ENCODE results near the gene LAG3.

Gene LAG3

DNA sequence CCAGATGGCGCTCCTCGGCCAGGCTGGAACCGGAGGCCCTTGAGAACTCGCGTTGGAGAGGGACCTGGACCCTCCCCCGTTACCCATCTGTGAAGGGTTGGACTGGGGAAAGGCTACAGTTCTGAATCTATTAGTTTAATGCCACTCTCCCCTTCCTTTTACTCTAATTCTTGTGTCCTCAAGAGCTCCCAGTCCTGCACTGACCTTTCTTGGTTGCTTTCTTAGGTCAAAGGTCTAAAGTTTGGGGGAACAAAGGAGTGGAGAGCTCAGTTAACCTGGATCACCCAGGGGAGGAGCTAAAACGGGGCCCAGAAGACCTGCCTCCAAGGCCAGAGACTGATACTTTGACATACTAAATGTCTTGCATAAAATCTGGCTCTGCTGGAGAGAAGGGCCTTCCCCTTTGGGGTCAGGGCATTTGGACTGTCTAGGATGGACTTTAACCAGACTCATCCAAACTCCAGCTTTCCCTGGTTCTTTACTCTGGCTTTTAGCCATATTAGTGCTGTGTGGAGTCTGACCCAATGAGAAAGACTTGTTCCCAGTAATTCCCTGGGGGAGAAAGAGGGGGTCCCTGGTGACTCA is 18.5 kb upstream of the LAG3 start:
- Histone ChIP-seq H3K4me3 (no peak overlapping the region), H3K27ac (peak overlapping the region; percentile 95 to 97)
- TF ChIP-seq, protein P1, sequence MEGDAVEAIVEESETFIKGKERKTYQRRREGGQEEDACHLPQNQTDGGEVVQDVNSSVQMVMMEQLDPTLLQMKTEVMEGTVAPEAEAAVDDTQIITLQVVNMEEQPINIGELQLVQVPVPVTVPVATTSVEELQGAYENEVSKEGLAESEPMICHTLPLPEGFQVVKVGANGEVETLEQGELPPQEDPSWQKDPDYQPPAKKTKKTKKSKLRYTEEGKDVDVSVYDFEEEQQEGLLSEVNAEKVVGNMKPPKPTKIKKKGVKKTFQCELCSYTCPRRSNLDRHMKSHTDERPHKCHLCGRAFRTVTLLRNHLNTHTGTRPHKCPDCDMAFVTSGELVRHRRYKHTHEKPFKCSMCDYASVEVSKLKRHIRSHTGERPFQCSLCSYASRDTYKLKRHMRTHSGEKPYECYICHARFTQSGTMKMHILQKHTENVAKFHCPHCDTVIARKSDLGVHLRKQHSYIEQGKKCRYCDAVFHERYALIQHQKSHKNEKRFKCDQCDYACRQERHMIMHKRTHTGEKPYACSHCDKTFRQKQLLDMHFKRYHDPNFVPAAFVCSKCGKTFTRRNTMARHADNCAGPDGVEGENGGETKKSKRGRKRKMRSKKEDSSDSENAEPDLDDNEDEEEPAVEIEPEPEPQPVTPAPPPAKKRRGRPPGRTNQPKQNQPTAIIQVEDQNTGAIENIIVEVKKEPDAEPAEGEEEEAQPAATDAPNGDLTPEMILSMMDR (IDR thresholded peaks at IDR 0.05): peak; percentile 99
- no peak for DNase-seq (ENCODE audit: low spot score)

DNA sequence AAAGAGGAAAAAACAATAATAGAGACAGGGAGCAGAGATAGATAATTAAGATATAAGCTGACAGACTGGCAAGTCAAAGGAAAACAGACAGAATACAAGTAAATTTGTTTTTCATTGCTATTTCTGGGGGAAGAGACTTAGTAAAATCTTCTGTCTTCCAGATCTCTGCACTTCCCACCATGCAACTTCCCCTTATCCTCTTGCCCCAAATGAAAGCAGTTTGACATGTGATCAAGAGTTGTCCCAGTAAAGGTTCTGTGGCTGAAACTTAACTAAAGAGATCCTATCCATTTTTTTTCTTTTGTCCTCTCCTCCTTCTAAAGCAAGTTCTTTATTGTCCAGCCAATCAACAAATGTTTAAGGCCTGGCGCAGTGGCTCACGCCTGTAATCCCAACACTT is 17.9 kb upstream of the LAG3 start:
- TF ChIP-seq, protein P1 (IDR thresholded peaks at IDR 0.05): no peak
- DNase-seq (ENCODE audit: low spot score): no peak
- Histone ChIP-seq H3K4me3 (no peak overlapping the region), H3K27ac (peak overlapping the region in 1 of 2 donors; percentile 18)

DNA sequence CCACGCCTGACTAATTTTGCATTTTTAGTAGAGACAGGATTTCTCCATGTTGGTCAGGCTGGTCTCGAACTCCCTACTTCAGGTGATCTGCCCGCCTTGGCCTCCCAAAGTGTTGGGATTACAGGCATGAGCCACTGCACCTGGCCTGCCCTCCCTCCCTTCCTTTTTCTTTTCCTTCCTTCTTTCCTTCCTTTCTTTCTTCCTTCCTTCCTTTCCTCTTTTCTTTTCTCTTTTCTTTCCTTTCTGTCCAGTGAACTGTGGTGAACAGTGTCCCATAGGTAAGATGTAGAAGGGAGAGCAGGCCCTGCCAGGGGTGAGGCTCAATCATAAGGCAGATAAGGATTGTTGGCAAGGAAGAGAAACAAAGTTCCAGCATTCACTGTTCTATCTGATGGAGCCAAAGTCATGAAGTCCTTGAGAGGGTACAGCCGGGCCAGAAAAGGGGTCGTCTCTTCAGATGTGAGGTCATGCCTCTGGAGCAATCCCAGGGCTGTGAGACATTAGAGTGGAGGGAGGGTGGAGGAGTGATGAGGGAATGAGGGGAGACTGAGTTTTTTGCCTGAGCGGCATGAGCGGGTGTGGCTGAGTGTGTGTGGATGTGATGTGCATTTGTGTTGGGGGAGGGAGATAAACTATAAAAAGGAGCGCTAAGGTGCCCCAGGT is 15.2 kb upstream of the LAG3 start:
- DNase-seq (ENCODE audit: low spot score): no peak
- Histone ChIP-seq H3K27ac (no peak overlapping the region), H3K4me3 (no peak overlapping the region)
- TF ChIP-seq, protein P1 (IDR thresholded peaks at IDR 0.05): no peak

DNA sequence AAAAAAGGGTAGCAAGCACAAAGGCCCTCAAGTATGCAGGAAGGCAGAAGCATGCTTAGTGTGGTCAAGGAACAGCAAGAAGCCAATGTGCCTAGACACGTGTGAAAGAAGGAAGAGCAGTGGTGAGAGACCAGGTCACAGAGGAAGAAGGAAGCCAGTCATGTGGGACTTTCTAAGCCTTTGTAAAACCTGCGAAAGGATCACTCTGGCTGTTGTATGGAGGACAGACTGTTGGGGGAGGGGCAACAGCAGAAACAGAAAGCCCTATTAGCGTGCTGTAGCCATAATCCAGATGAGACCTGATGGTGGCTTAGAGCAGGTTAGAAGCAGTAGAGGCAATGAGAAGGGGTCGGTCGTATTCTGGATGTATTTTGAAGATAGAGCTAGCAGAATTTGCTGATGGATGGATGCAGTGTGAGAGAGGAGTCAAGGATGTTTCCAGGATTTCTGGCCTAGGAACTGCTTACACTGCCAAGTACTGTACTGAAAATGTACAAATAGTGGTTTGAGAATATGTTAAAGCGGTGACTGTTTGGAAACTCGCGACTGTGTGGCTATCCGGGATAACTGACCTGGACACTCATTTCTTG is 13.7 kb upstream of the LAG3 start:
- Histone ChIP-seq H3K27ac (no peak overlapping the region), H3K4me3 (no peak overlapping the region)
- TF ChIP-seq, protein P1 (IDR thresholded peaks at IDR 0.05): no peak
- no peak for DNase-seq (ENCODE audit: low spot score)

DNA sequence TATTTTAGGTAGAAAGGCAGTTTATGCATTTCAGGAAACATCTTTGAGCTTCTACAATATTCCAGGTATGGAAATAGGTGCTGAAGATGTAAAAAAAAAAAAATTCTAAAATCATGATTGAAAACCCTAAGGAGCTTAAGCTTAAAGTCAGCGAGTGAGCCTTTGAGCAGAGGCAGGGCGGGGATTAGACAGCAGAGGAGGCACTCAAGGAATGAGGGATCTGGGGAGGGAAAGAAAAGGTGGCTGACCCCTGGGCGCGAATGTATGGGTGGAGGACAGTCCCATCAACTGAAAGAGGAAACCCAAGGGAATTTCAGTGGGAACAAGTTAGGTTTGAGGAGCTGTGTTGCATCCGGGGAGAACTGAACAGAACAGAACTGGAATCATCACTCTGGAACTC is 12.6 kb upstream of the LAG3 start:
- no peak for DNase-seq (ENCODE audit: low spot score)
- no peak overlapping the region for H3K27ac ChIP-seq
- H3K4me3 ChIP-seq: no peak overlapping the region
- TF ChIP-seq, protein P1 (IDR thresholded peaks at IDR 0.05): no peak

DNA sequence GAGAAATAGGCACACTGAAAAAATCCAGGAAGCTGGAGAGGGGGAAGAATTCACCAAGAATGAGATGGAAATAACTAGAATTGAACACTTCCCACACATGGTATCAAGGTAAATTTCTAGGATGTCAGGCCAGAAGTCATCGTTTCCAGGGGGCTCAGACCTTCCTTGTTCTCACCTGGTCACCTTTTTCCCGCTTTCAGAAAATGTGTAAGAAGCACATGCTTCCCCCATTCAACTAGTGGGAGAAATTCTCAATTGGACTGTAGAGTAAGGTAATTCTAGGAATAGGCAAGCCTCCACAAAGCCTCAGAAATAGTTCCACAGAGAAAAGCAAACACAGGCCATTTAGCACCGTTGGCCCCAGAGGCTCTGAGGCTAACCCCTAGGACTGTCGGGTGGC is 8.9 kb upstream of the LAG3 start:
- DNase-seq (ENCODE audit: low spot score): no peak
- TF ChIP-seq, protein P1 (IDR thresholded peaks at IDR 0.05): no peak
- peak overlapping the region; percentile 96 for H3K4me3 ChIP-seq
- peak overlapping the region; percentile 82 to 100 for H3K27ac ChIP-seq
